GM23338 (cell line): Measurements from ENCODE around the gene CFAP251. TPM values are rescaled to one million over a fixed set of nuclear protein-coding genes. Genes with fewer than 3 reads are reported as not detected.

ENCODE experiments used
- ATAC-seq: fragments of 200-7000 bp; cut with Tn5 transposase; 3 replicates; pipeline ENCODE4 v1.9.1; 2020
- DNase-seq: peaks from one replicate; pipeline ENCODE4 v3.0.0-alpha.2; 2015; ENCODE audit warnings: low spot score
- H2AFZ ChIP-seq: fragments of 200-600 bp; sonication (generic); 2 replicates; pipeline ENCODE4 v1.8.0; 2016; ENCODE audit warnings: antibody characterized with exemption, mild to moderate bottlenecking, moderate library complexity
- H3F3A ChIP-seq: fragments of 200-600 bp; sonication (generic); replicated peaks from 2 replicates; pipeline ENCODE4 v1.8.0; 2017; ENCODE audit warnings: antibody characterized with exemption, mixed run types, low read depth
- H3K27ac ChIP-seq: fragments of 200-600 bp; sonication (generic); 2 replicates; pipeline ENCODE4 v1.6.1; 2016; ENCODE audit warnings: low read depth
- H3K27me3 ChIP-seq: fragments of 200-600 bp; sonication (generic); 2 replicates; pipeline ENCODE4 v1.8.0; 2016; ENCODE audit warnings: mild to moderate bottlenecking, mixed run types, moderate library complexity; ENCODE audit not compliant: insufficient read depth
- H3K36me3 ChIP-seq: fragments of 200-600 bp; sonication (generic); 2 replicates; pipeline ENCODE4 v1.8.0; 2016; ENCODE audit warnings: mild to moderate bottlenecking; ENCODE audit not compliant: insufficient read depth
- H3K4me1 ChIP-seq: fragments of 200-600 bp; sonication (generic); 2 replicates; pipeline ENCODE4 v1.8.0; 2016; ENCODE audit warnings: mild to moderate bottlenecking, moderate library complexity; ENCODE audit not compliant: insufficient read depth
- H3K4me2 ChIP-seq: fragments of 200-600 bp; sonication (generic); 2 replicates; pipeline ENCODE4 v1.7.1; 2017; ENCODE audit warnings: mixed run types
- H3K4me3 ChIP-seq: fragments of 200-600 bp; sonication (generic); 2 replicates; pipeline ENCODE4 v1.6.1; 2016; ENCODE audit warnings: mixed run types
- H3K79me2 ChIP-seq: fragments of 200-600 bp; sonication (generic); replicated peaks from 2 replicates; pipeline ENCODE4 v1.8.0; 2017; ENCODE audit warnings: mild to moderate bottlenecking; ENCODE audit not compliant: insufficient read depth
- H3K9me2 ChIP-seq: fragments of 200-600 bp; sonication (generic); 2 replicates; pipeline ENCODE4 v1.8.0; 2017; ENCODE audit not compliant: insufficient read depth
- H4K20me1 ChIP-seq: fragments of 200-600 bp; sonication (generic); replicated peaks from 2 replicates; pipeline ENCODE4 v1.8.0; 2017; ENCODE audit warnings: mild to moderate bottlenecking; ENCODE audit not compliant: insufficient read depth
- H3K27ac Mint-ChIP-seq: 2 replicates; pipeline ENCODE4 v1.8.0; 2020; ENCODE audit warnings: inconsistent platforms, mild to moderate bottlenecking, moderate library complexity, mixed read lengths
- H3K27me3 Mint-ChIP-seq: 3 replicates; pipeline ENCODE4 v1.8.0; 2022; ENCODE audit warnings: low read depth, mild to moderate bottlenecking, moderate library complexity, mixed read lengths, inconsistent platforms; ENCODE audit not compliant: insufficient read depth, poor library complexity
- H3K36me3 Mint-ChIP-seq: 3 replicates; pipeline ENCODE4 v1.8.0; 2021; ENCODE audit warnings: low read depth, mild to moderate bottlenecking, inconsistent platforms, moderate library complexity, mixed read lengths
- H3K4me1 Mint-ChIP-seq: 3 replicates; pipeline ENCODE4 v1.8.0; 2020; ENCODE audit warnings: mild to moderate bottlenecking, inconsistent platforms, mixed read lengths
- H3K4me3 Mint-ChIP-seq: 3 replicates; pipeline ENCODE4 v1.8.0; 2021; ENCODE audit warnings: moderate library complexity, mild to moderate bottlenecking, inconsistent platforms, mixed read lengths
- H3K9me3 Mint-ChIP-seq: 3 replicates; pipeline ENCODE4 v1.8.0; 2020; ENCODE audit warnings: moderate library complexity, mild to moderate bottlenecking, inconsistent platforms, mixed read lengths
- CREB1 ChIP-seq: fragments of 250-450 bp; sonication (Bioruptor Pico); IDR thresholded peaks from 2 replicates; pipeline ENCODE4 v1.5.0; 2020; ENCODE audit warnings: low read depth, mild to moderate bottlenecking, moderate library complexity
- CTCF ChIP-seq, 2 experiments: fragments of 200-600 bp in 1 of 2; sonication (generic) in 1 of 2; conservative IDR thresholded peaks; 2 replicates each; pipeline versions ENCODE4 v1.5.1 to v1.6.1; 2016 to 2017; ENCODE audit warnings: antibody characterized with exemption in 2 of 2, low read depth in 2 of 2, mild to moderate bottlenecking in 2 of 2, moderate library complexity in 1 of 2
- ETS1 ChIP-seq: IDR thresholded peaks from 2 replicates; pipeline ENCODE4 v1.6.1; 2016; ENCODE audit warnings: antibody characterized with exemption
- EZH2 ChIP-seq: fragments of 200-600 bp; sonication (generic); IDR thresholded peaks from one replicate; pipeline ENCODE4 v1.8.0; 2017; ENCODE audit warnings: antibody characterized with exemption, mild to moderate bottlenecking, low read depth; ENCODE audit not compliant: unreplicated experiment
- EZH2phosphoT487 ChIP-seq: fragments of 200-600 bp; sonication (generic); IDR thresholded peaks from one replicate; pipeline ENCODE4 v1.8.1; 2018; ENCODE audit warnings: antibody characterized with exemption; ENCODE audit not compliant: unreplicated experiment
- JUNB ChIP-seq: IDR thresholded peaks from one replicate; pipeline ENCODE4 v1.6.1; 2016; ENCODE audit warnings: antibody characterized with exemption; ENCODE audit not compliant: unreplicated experiment
- NANOG ChIP-seq: IDR thresholded peaks from 2 replicates; pipeline ENCODE4 v1.6.1; 2016; ENCODE audit warnings: antibody characterized with exemption, borderline replicate concordance
- POLR2AphosphoS5 ChIP-seq: IDR thresholded peaks from 2 replicates; pipeline ENCODE4 v1.6.1; 2016; ENCODE audit warnings: antibody characterized with exemption, low read depth
- REST ChIP-seq: IDR thresholded peaks from one replicate; pipeline ENCODE4 v1.6.1; 2018; ENCODE audit warnings: antibody characterized with exemption; ENCODE audit not compliant: unreplicated experiment
- STAT1 ChIP-seq: IDR thresholded peaks from one replicate; pipeline ENCODE4 v1.6.1; 2016; ENCODE audit warnings: antibody characterized with exemption; ENCODE audit not compliant: unreplicated experiment
- ZNF114 ChIP-seq: fragments of 250-450 bp; sonication (Bioruptor Pico); IDR thresholded peaks from 2 replicates; pipeline ENCODE4 v1.5.0; 2020; ENCODE audit warnings: mild to moderate bottlenecking, moderate library complexity
- ZNF331 ChIP-seq: fragments of 250-450 bp; sonication (Bioruptor Pico); IDR thresholded peaks from 2 replicates; pipeline ENCODE4 v1.5.0; 2020; ENCODE audit warnings: low read depth, mild to moderate bottlenecking, moderate library complexity
- ZNF462 ChIP-seq: fragments of 250-450 bp; sonication (Bioruptor Pico); IDR thresholded peaks from 2 replicates; pipeline ENCODE4 v1.5.0; 2020; ENCODE audit warnings: mild to moderate bottlenecking, moderate library complexity
- polyA plus RNA-seq: library from polyadenylated mRNA; unstranded; fragments of >200 nt; fragmentation: Nextera tagmentation; extraction: Ambion mirVana; gene quantifications from 2 replicates; pipeline ENCODE4 v1.2.1, GENCODE V29; 2016
- total RNA-seq: library from RNA; depleted of rRNA; stranded (reverse); fragments of >200 nt; shearing (Covaris generic); gene quantifications from 2 replicates; pipeline ENCODE4 v1.2.3, GENCODE V29; 2014

The CFAP251 gene
- total and polyA plus RNA-seq, 2 experiments from 2014 or later, result 1.4 to 2.5 TPM

GRCh38 chr12:122049827-122050226 lies 131.4 kb downstream of the CFAP251 start:
- Mint-ChIP-seq H3K27me3 (peaks cover 10% of the 10 kb centered on the region), H3K9me3 (peaks cover 5% of the 10 kb centered on the region; the same call in 2 of the 3 replicates), H3K27ac (peak overlapping the region; percentile 77; the same call in 1 of the 2 replicates), H3K4me3 (no peak overlapping the region), H3K4me1 (peaks cover 6% of the 10 kb centered on the region; the same call in 2 of the 3 replicates), H3K36me3 (peaks cover 32% of the 10 kb centered on the region)
- Histone ChIP-seq H4K20me1 (no peaks in the 10 kb centered on the region), H3K79me2 (no peaks in the 10 kb centered on the region), H3F3A (no peaks in the 10 kb centered on the region), H3K4me3 (no peak overlapping the region), H2AFZ (no peak overlapping the region), H3K4me1 (no peaks in the 10 kb centered on the region), H3K36me3 (no peaks in the 10 kb centered on the region), H3K9me2 (no peaks in the 10 kb centered on the region), H3K27ac (no peak overlapping the region), H3K4me2 (no peak overlapping the region), H3K27me3 (no peaks in the 10 kb centered on the region)
- ATAC-seq (no peak), DNase-seq (no peak)
- TF ChIP-seq EZH2phosphoT487 (no peak), JUNB (no peak), ETS1 (no peak), CTCF (conservative IDR thresholded peaks at IDR 0.05; ENCODE audit: low read depth in 2 of 2) (no peak), NANOG (no peak), STAT1 (no peak), POLR2AphosphoS5 (no peak), EZH2 (no peak), CREB1 (CRISPR knock-in tag) (no peak), REST (no peak), ZNF331 (CRISPR knock-in tag) (no peak), ZNF114 (CRISPR knock-in tag) (no peak), ZNF462 (CRISPR knock-in tag) (no peak)
